Naive B cell (primary cell): Measurements from ENCODE around the gene HOXB7. TPM values are rescaled to one million over a fixed set of nuclear protein-coding genes. Genes with fewer than 3 reads are reported as not detected.
A peak's percentile ranks its signal among the peaks of the same experiment; 100 is the strongest.

Source experiments
- ATAC-seq, 2 donors: fragments of 150-1000 bp; cut with Tn5 transposase; 2 replicates each; pipeline ENCODE4 v1.10.0; 2021; ENCODE audit warnings: low read depth in 2 of 2, mild to moderate bottlenecking in 2 of 2, moderate library complexity in 2 of 2
- DNase-seq: peaks from one replicate; pipeline ENCODE4 v3.0.0; 2022
- H3K27ac Mint-ChIP-seq, 6 donors: one replicate each; pipeline ENCODE4 v1.8.0; 2020 to 2022; ENCODE audit warnings: mild to moderate bottlenecking in 6 of 6, mixed read lengths in 6 of 6, moderate library complexity in 5 of 6, inconsistent platforms in 2 of 6
- H3K27me3 Mint-ChIP-seq, 3 donors: one replicate each; pipeline ENCODE4 v1.8.0; 2021 to 2022; ENCODE audit warnings: mixed read lengths in 3 of 3, mild to moderate bottlenecking in 1 of 3
- H3K36me3 Mint-ChIP-seq, 2 donors: one replicate each; pipeline ENCODE4 v1.8.0; 2020 to 2022; ENCODE audit warnings: mixed read lengths in 2 of 2, inconsistent platforms in 1 of 2, mild to moderate bottlenecking in 1 of 2
- H3K4me1 Mint-ChIP-seq, 3 donors: one replicate each; pipeline ENCODE4 v1.8.0; 2020 to 2022; ENCODE audit warnings: mixed read lengths in 3 of 3, inconsistent platforms in 1 of 3, mild to moderate bottlenecking in 1 of 3, moderate library complexity in 1 of 3
- H3K4me3 Mint-ChIP-seq, 8 donors: one replicate each; pipeline ENCODE4 v1.8.0; 2020 to 2022; ENCODE audit warnings: mild to moderate bottlenecking in 8 of 8, mixed read lengths in 8 of 8, moderate library complexity in 8 of 8, inconsistent platforms in 2 of 8
- H3K9me3 Mint-ChIP-seq, 7 donors: one replicate each; pipeline ENCODE4 v1.8.0; 2020 to 2022; ENCODE audit warnings: mixed read lengths in 7 of 7, mild to moderate bottlenecking in 5 of 7, inconsistent platforms in 2 of 7, moderate library complexity in 1 of 7
- polyA plus RNA-seq, 6 donors: library from polyadenylated mRNA; unstranded; fragments of 300-500 nt; fragmentation: Illumina TruSeq; gene quantifications; one replicate each; pipeline ENCODE4 v1.2.3, GENCODE V29; 2021; ENCODE audit warnings: low read depth in 6 of 6

HOXB7 gene
- polyA plus RNA-seq: under 1 TPM in 2 of 6 donors, not detected in 4; 0.24 to 0.58 TPM

- Mint-ChIP-seq H3K9me3 (peaks cover 0 to 2% (median 0%) of the 10 kb centered on the region in 7 donors), H3K27me3 (peaks cover 71 to 90% (median 88%) of the 10 kb centered on the region in 3 donors), H3K4me3 (peak within 1 kb of the TSS; percentile 92 to 98 (median 96)), H3K36me3 (peaks cover 0 to 8% of the 10 kb centered on the region in 2 donors), H3K27ac (peak within 1 kb of the TSS in 4 of 6 donors; percentile 55 to 95 (median 82)), H3K4me1 (peaks cover 43 to 49% (median 45%) of the 10 kb centered on the region in 3 donors)
- peak; percentile 30 to 48 for ATAC-seq
- DNase-seq: peak; percentile 53
These were observed at the start of gene HOXB7 for GRCh38 chr17:48610282-48611211. HOXB7 (minus strand) TSS chr17:48611017; CDS start chr17:48610918, 99 bp downstream.

DNA sequence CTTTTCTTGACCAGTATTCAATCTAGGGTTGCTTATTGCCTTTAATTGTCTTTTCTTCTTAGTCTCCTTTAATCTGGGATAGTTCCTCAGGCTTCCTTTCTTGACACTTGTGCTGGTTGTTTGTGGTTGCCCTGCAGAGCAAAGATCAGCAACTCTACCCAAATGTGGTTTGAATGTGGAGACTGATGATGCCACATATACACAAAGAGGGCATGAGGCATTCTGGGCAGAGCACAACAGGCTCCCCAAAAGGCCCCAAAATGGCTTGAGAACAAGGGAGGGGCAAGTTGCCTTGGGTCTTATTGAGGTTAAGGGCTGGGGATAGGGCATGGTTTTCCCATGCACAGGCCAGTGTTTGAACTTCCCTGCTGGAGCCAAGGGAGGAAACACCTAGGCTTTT is 45.1 kb upstream of the HOXB7 start:
- no peak for ATAC-seq
- Mint-ChIP-seq H3K4me1 (peaks cover 5 to 10% (median 8%) of the 10 kb centered on the region in 3 donors), H3K9me3 (no peaks in the 10 kb centered on the region), H3K36me3 (no peaks in the 10 kb centered on the region), H3K27me3 (peaks cover 28 to 62% (median 32%) of the 10 kb centered on the region in 3 donors), H3K27ac (no peak overlapping the region), H3K4me3 (no peak overlapping the region)
- no peak for DNase-seq

GRCh38 chr17:48649741-48650140 is 38.9 kb upstream of the HOXB7 start:
- Mint-ChIP-seq H3K27me3 (peaks cover 50 to 81% (median 67%) of the 10 kb centered on the region in 3 donors), H3K4me1 (peaks cover 24 to 27% (median 26%) of the 10 kb centered on the region in 3 donors), H3K27ac (no peak overlapping the region), H3K4me3 (peak overlapping the region in 1 of 8 donors; percentile 37), H3K9me3 (no peaks in the 10 kb centered on the region), H3K36me3 (no peaks in the 10 kb centered on the region)
- no peak for DNase-seq
- no peak for ATAC-seq

- Mint-ChIP-seq H3K36me3 (no peaks in the 10 kb centered on the region), H3K9me3 (no peaks in the 10 kb centered on the region), H3K27me3 (peaks cover 69 to 89% (median 75%) of the 10 kb centered on the region in 3 donors)
These were observed 37.1 kb upstream of the HOXB7 start for GRCh38 chr17:48647963-48648245.

GRCh38 chr17:48647103-48647962 is 36.5 kb upstream of the HOXB7 start:
- Mint-ChIP-seq H3K9me3 (no peaks in the 10 kb centered on the region), H3K27me3 (peaks cover 68 to 93% (median 81%) of the 10 kb centered on the region in 3 donors), H3K4me1 (peaks cover 22 to 32% (median 24%) of the 10 kb centered on the region in 3 donors), H3K4me3 (peak overlapping the region; percentile 77 to 99 (median 90)), H3K27ac (no peak overlapping the region), H3K36me3 (no peaks in the 10 kb centered on the region)
- ATAC-seq (peak; percentile 26 to 39), DNase-seq (no peak)

More at GRCh38 chr17:48647963-48648245, 37.1 kb upstream of the HOXB7 start:
- no peak for ATAC-seq
- no peak for DNase-seq
- Mint-ChIP-seq H3K27ac (no peak overlapping the region), H3K4me1 (peaks cover 24 to 30% (median 26%) of the 10 kb centered on the region in 3 donors), H3K4me3 (peak overlapping the region; percentile 77 to 99 (median 90))

GRCh38 chr17:48646183-48647102 is 35.6 kb upstream of the HOXB7 start:
- H3K4me1 Mint-ChIP-seq: peaks cover 24 to 34% (median 24%) of the 10 kb centered on the region in 3 donors
- DNase-seq: no peak
- peak overlapping the region in 1 of 6 donors; percentile 57 for H3K27ac Mint-ChIP-seq
- H3K9me3 Mint-ChIP-seq: peaks cover 0 to 2% (median 0%) of the 10 kb centered on the region in 7 donors
- peaks cover 0 to 4% of the 10 kb centered on the region in 2 donors for H3K36me3 Mint-ChIP-seq
- H3K4me3 Mint-ChIP-seq: peak overlapping the region; percentile 77 to 99 (median 90)
- H3K27me3 Mint-ChIP-seq: peaks cover 72 to 94% (median 90%) of the 10 kb centered on the region in 3 donors
- ATAC-seq: peak; percentile 66 to 68

DNA sequence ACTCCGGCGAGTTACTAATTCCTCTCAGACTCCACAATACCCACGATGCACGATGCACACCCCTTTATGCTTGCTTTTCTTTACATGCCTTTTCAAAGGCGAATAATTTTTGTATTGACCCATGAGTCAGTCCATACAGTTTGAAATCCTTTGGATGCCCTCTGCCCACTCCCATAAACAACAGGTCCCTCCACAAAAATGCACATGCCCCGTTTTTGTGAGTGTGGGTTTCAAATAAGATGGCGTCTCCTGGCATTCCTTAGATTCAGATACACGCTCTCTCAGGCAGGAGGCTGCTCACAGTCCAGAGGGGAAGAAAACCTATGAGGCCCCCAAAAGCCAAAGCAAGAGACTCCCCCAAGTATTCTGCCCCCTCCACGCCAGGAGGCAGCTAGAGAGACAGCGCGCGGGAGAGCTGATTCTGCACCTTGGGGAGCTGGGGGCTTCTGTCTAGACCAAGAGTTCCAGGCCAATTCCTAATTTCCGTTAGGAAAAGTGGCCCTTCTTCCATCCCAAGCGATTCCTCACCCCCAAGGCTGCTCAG is 34.9 kb upstream of the HOXB7 start:
- no peak for ATAC-seq
- DNase-seq: no peak
- Mint-ChIP-seq H3K27ac (peak overlapping the region in 1 of 6 donors; percentile 8), H3K4me1 (peaks cover 27 to 36% (median 28%) of the 10 kb centered on the region in 3 donors), H3K27me3 (peaks cover 79 to 97% (median 94%) of the 10 kb centered on the region in 3 donors), H3K36me3 (peaks cover 0 to 8% of the 10 kb centered on the region in 2 donors), H3K4me3 (peak overlapping the region in 7 of 8 donors; percentile 49 to 89 (median 76)), H3K9me3 (peaks cover 0 to 2% (median 0%) of the 10 kb centered on the region in 7 donors)

- H3K27ac Mint-ChIP-seq: peak overlapping the region in 1 of 6 donors; percentile 21
- H3K9me3 Mint-ChIP-seq: peaks cover 0 to 2% (median 0%) of the 10 kb centered on the region in 7 donors
- DNase-seq (no peak), ATAC-seq (no peak)
- peaks cover 27 to 36% (median 28%) of the 10 kb centered on the region in 3 donors for H3K4me1 Mint-ChIP-seq
- H3K36me3 Mint-ChIP-seq: peaks cover 0 to 8% of the 10 kb centered on the region in 2 donors
- H3K27me3 Mint-ChIP-seq: peaks cover 77 to 96% (median 92%) of the 10 kb centered on the region in 3 donors
- H3K4me3 Mint-ChIP-seq: peak overlapping the region in 3 of 8 donors; percentile 49 to 89 (median 76)
These were observed 34.2 kb upstream of the HOXB7 start for GRCh38 chr17:48644910-48645557.

DNA sequence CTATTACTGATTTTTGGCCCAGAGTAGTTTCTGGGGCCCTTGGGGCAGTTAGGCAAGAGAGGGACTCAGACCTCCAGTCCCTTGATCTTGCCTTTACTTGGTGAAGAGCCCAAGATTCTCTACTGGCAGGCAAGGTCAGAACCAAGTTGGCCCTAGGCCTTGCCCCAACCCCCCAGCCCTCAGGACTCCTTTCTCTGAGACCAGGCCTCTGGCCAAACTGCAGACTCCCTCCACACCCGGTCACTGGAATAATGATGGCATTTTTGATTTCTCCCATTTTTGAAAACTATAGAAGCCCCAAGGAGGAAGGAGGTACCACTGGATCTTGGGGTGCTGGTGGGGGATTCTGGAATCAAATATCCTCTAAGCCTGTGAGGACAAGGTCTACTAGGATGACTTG is 33.3 kb upstream of the HOXB7 start:
- ATAC-seq (no peak), DNase-seq (no peak)
- Mint-ChIP-seq H3K4me3 (peak overlapping the region in 1 of 8 donors; percentile 40), H3K4me1 (peaks cover 27 to 36% (median 28%) of the 10 kb centered on the region in 3 donors), H3K36me3 (peaks cover 0 to 8% of the 10 kb centered on the region in 2 donors), H3K27ac (no peak overlapping the region), H3K27me3 (peaks cover 78 to 92% (median 88%) of the 10 kb centered on the region in 3 donors), H3K9me3 (peaks cover 0 to 2% (median 0%) of the 10 kb centered on the region in 7 donors)

DNA sequence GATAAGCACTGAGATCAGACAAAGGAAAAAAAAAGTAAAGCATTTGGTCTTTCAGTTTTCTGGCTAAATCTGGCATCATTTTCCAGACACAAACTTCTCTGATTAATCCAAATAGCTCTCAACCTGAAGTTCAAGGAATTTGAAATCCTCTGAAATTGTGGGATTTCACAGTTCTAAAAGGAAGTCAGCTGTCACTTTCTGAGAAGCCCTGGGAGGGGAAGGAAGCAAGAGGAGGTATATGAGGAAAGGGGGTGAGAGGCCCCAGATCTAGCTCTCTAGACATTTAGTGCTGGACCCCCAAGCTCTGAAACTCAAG is 32.8 kb upstream of the HOXB7 start:
- ATAC-seq: no peak

DNA sequence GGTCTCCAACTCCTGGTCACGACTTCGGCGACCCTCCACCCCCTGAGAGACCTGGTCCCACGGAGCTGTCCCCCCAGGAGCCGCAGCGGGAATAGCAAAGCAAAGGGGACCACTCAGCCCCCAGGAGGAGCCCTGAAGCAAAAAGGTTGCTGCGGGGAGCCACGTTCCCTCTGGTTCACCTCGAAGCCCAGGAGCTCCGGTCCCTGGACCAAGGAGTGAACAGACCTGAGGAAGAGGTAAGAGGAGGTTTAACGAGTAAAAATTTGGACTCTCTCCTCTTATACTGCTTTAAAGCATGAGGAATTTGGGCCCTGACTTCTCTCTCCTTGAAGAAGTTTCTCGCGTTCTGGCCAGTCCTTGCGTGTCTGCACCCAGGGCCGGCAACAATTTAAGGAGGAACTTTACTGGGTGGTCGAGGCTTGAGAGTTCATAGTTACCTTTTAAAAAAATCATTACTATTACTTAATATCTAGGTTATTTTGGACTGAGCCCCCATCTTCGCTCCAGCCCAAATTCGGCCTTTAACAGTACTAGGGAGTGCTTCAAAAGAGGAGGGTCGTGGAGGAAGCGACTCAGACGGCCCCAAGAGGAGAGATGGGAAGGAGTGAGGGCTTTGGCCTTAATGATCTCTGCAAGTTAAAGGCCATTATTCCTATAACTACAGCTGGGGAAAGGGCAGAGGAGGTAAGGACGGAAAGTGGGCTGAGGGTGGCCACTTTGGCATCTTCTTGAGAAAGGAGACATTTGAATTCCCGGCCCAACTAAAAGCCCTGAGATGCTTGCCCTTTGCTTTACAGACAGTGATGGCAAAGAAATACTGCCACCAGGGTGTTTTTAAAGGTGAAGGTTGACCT is 32.3 kb upstream of the HOXB7 start:
- peaks cover 81 to 95% (median 90%) of the 10 kb centered on the region in 3 donors for H3K27me3 Mint-ChIP-seq
- ATAC-seq (no peak), DNase-seq (no peak)
- peaks cover 0 to 2% (median 0%) of the 10 kb centered on the region in 7 donors for H3K9me3 Mint-ChIP-seq
- H3K27ac Mint-ChIP-seq: no peak overlapping the region
- H3K4me3 Mint-ChIP-seq: peak overlapping the region in 3 of 8 donors; percentile 40 to 57 (median 53)
- peaks cover 27 to 34% (median 28%) of the 10 kb centered on the region in 3 donors for H3K4me1 Mint-ChIP-seq
- H3K36me3 Mint-ChIP-seq: peaks cover 0 to 8% of the 10 kb centered on the region in 2 donors

More for the DNA sequence above, 32.8 kb upstream of the HOXB7 start:
- Mint-ChIP-seq H3K27me3 (peaks cover 79 to 95% (median 90%) of the 10 kb centered on the region in 3 donors), H3K27ac (no peak overlapping the region), H3K9me3 (peaks cover 0 to 2% (median 0%) of the 10 kb centered on the region in 7 donors), H3K36me3 (peaks cover 0 to 8% of the 10 kb centered on the region in 2 donors), H3K4me1 (peaks cover 27 to 36% (median 28%) of the 10 kb centered on the region in 3 donors), H3K4me3 (peak overlapping the region in 1 of 8 donors; percentile 40)
- DNase-seq: no peak
